Left lung (tissue), 10 donors: ENCODE data around the gene CAMTA1. TPM values are rescaled to one million over a fixed set of nuclear protein-coding genes. Genes with fewer than 3 reads are reported as not detected.

Experiments used
- ATAC-seq: fragments of 200-7000 bp; cut with Tn5 transposase; one replicate; pipeline ENCODE4 v1.9.1; 2020; ENCODE audit warnings: moderate library complexity
- DNase-seq, 4 donors: peaks; one replicate each; pipeline ENCODE4 v3.0.0-alpha.2; 2013 to 2020
- H3K27ac ChIP-seq, 2 donors: fragments of 200-600 bp; sonication (generic) in 1 of 2; one replicate each; pipeline versions ENCODE4 v1.5.0 to v1.8.0; 2020 to 2021
- H3K27me3 ChIP-seq, 2 donors: fragments of 200-600 bp; sonication (generic) in 1 of 2; one replicate each; pipeline versions ENCODE4 v1.5.0 to v1.8.0; 2020 to 2021
- H3K36me3 ChIP-seq, 2 donors: fragments of 200-600 bp; sonication (generic) in 1 of 2; one replicate each; pipeline versions ENCODE4 v1.5.0 to v1.8.0; 2020 to 2021
- H3K4me1 ChIP-seq, 2 donors: fragments of 200-600 bp; one replicate each; pipeline ENCODE4 v1.8.0; 2021
- H3K4me3 ChIP-seq, 2 donors: fragments of 200-600 bp; sonication (generic) in 1 of 2; one replicate each; pipeline versions ENCODE4 v1.5.0 to v1.8.0; 2020 to 2021; ENCODE audit warnings: mild to moderate bottlenecking in 1 of 2
- H3K9me3 ChIP-seq, 2 donors: fragments of 200-600 bp; sonication (generic) in 1 of 2; one replicate each; pipeline versions ENCODE4 v1.5.0 to v1.8.0; 2020 to 2021
- intact Hi-C, 2 donors: fragments of 100-400 bp; cut with DNase I; formaldehyde crosslinking; loops; one replicate each; pipeline versions ENCODE4 v1.11.2 to v1.14.2; 2022
- polyA plus RNA-seq, 6 donors: library from polyadenylated mRNA; unstranded; fragments of 120-200 nt; gene quantifications; one replicate each; pipeline ENCODE4 v1.2.1, GENCODE V29; 2013; ENCODE audit not compliant: insufficient read length in 6 of 6
- total RNA-seq, 2 donors: library from RNA; stranded (reverse); fragmentation: NEBNext Ultra II Directional; extraction: Animal tissue kit (Norgen Biotek cat#: 25700); gene quantifications; one replicate each; pipeline ENCODE4 v1.2.1, GENCODE V29; 2021
- TF ChIP-seq, protein P1 (sequence below), 2 donors: fragments of 200-600 bp; sonication (generic) in 1 of 2; IDR thresholded peaks; one replicate each; pipeline versions ENCODE4 v1.5.0 to v1.8.0; 2021; ENCODE audit warnings: antibody characterized with exemption in 2 of 2
- donor health status: DM: no; HTN: yes; CAD: no.
- donor health status: DM: no; HTN: no; CAD: no.

Gene CAMTA1
- total and polyA plus RNA-seq, 8 donors, result 42.7 to 69.1 (median 49.4) TPM

GRCh38 chr1:7515904-7516303, 730.6 kb downstream of the CAMTA1 start:
- Histone ChIP-seq H3K27me3 (no peaks in the 10 kb centered on the region), H3K4me3 (no peak overlapping the region), H3K4me1 (no peaks in the 10 kb centered on the region), H3K27ac (no peak overlapping the region), H3K36me3 (no peaks in the 10 kb centered on the region), H3K9me3 (no peaks in the 10 kb centered on the region)
- ATAC-seq (no peak), DNase-seq (peak in 1 of 4 donors; percentile 72)
- intact Hi-C loops, result no loop called here
- TF ChIP-seq, protein P1, sequence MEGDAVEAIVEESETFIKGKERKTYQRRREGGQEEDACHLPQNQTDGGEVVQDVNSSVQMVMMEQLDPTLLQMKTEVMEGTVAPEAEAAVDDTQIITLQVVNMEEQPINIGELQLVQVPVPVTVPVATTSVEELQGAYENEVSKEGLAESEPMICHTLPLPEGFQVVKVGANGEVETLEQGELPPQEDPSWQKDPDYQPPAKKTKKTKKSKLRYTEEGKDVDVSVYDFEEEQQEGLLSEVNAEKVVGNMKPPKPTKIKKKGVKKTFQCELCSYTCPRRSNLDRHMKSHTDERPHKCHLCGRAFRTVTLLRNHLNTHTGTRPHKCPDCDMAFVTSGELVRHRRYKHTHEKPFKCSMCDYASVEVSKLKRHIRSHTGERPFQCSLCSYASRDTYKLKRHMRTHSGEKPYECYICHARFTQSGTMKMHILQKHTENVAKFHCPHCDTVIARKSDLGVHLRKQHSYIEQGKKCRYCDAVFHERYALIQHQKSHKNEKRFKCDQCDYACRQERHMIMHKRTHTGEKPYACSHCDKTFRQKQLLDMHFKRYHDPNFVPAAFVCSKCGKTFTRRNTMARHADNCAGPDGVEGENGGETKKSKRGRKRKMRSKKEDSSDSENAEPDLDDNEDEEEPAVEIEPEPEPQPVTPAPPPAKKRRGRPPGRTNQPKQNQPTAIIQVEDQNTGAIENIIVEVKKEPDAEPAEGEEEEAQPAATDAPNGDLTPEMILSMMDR (IDR thresholded peaks at IDR 0.05), result no peak

DNA sequence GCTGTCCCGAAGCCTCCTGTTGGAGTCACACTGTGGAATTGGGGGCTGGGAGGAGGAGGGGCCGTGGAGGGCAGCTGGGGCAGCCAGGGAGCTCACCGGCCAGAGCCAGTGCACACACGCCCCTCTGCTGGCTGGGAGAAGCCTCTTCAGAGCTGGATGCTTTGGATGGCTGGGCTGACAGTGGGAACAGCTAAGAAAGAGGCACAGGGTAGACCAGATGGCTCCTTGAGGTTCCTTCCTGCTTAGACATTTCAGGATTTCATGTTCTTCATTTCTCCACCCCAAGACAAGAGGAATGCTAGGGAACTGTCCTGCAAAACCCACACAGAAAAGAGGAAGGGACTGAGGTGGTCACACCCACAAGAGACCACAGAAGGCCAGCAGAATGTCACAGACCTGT, 731.1 kb downstream of the CAMTA1 start:
- Histone ChIP-seq H3K36me3 (no peaks in the 10 kb centered on the region), H3K4me1 (no peaks in the 10 kb centered on the region), H3K27me3 (no peaks in the 10 kb centered on the region), H3K9me3 (no peaks in the 10 kb centered on the region), H3K4me3 (no peak overlapping the region), H3K27ac (no peak overlapping the region)
- DNase-seq, result peak in 1 of 4 donors; percentile 33
- TF ChIP-seq, protein P1 (IDR thresholded peaks at IDR 0.05), result no peak
- intact Hi-C loops, result no loop called here
- no peak for ATAC-seq

DNA sequence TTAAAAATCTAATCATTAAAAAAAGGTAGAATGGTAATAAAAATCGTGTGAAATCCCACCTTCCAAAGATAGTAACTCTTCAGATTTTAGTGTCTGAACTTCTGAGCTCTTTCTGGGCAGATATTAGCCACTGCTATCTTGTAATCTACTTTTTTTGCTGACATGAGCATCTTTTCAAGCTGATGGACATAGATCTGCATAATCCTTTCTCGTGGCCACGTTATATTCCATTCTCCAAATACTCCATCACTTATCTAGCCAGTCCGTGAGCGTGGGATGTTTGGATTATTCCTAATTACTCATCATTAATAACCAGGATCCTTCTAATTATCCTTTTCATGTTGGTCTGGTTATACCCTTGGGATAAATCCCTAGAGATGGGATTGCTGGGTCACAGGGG, 731.7 kb downstream of the CAMTA1 start:
- Histone ChIP-seq H3K9me3 (no peaks in the 10 kb centered on the region), H3K36me3 (no peaks in the 10 kb centered on the region), H3K4me3 (no peak overlapping the region), H3K27me3 (no peaks in the 10 kb centered on the region), H3K27ac (no peak overlapping the region), H3K4me1 (no peaks in the 10 kb centered on the region)
- intact Hi-C loops, result no loop called here
- ATAC-seq, result no peak
- TF ChIP-seq, protein P1 (IDR thresholded peaks at IDR 0.05), result no peak
- DNase-seq, result no peak

GRCh38 chr1:7517611-7518330, 732.5 kb downstream of the CAMTA1 start:
- H3K36me3 ChIP-seq, result no peaks in the 10 kb centered on the region
- H3K4me1 ChIP-seq, result no peaks in the 10 kb centered on the region
- TF ChIP-seq, protein P1 (IDR thresholded peaks at IDR 0.05), result no peak
- no peak for DNase-seq
- no peak for ATAC-seq
- intact Hi-C loops, result no loop called here
- no peaks in the 10 kb centered on the region for H3K9me3 ChIP-seq
- H3K27me3 ChIP-seq, result no peaks in the 10 kb centered on the region
- H3K4me3 ChIP-seq, result no peak overlapping the region
- no peak overlapping the region for H3K27ac ChIP-seq

GRCh38 chr1:7518411-7518810, 733.2 kb downstream of the CAMTA1 start:
- Histone ChIP-seq H3K9me3 (no peaks in the 10 kb centered on the region), H3K4me1 (no peaks in the 10 kb centered on the region), H3K27me3 (no peaks in the 10 kb centered on the region), H3K4me3 (no peak overlapping the region), H3K27ac (no peak overlapping the region), H3K36me3 (no peaks in the 10 kb centered on the region)
- ATAC-seq (no peak), DNase-seq (peak in 1 of 4 donors; percentile 71)
- TF ChIP-seq, protein P1 (IDR thresholded peaks at IDR 0.05), result no peak
- intact Hi-C loops, result no loop called here
